ENCODE results near the gene ZNF516. TPM values are rescaled to one million over a fixed set of nuclear protein-coding genes. Genes with fewer than 3 reads are reported as not detected.

Gene ZNF516
- total and polyA plus RNA-seq, 4 donors: 2.5 to 12.2 (median 7.6) TPM

DNA sequence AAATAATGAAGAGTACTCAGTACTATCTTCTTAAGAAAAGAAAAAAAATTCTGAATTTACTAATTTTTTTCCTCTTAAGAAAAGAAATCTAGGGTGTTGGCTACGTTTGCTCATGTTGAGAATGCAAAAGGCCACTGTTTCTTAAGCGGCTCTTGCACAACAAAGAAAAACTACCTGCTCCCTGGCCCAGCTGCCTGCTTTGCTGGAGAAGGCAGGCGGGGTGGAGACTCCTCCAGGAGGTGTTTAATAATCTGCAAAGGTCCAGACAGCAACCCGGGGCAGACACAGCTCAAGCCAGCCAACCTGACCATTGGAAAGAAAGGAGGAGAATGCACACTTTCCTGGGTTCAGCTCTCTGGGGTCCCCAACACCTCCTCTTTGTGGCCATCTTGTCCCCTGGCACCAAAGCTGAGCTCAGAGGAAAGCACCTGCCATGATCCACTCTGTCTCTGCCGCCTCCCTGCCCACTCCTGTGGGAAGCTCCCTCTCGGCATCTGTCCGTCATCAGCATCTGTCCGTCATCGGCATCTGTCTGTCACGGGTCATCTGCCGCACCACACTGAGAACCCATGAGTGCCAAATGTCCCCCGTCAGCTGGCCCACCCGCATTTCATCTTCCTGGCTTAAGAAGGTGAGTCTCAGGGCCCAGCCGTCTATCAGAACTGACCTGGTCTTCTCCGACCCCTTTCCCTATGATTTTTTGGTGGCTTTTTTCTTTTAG lies 11.9 kb downstream of the ZNF516 start (continued):
- TF ChIP-seq, protein P1, sequence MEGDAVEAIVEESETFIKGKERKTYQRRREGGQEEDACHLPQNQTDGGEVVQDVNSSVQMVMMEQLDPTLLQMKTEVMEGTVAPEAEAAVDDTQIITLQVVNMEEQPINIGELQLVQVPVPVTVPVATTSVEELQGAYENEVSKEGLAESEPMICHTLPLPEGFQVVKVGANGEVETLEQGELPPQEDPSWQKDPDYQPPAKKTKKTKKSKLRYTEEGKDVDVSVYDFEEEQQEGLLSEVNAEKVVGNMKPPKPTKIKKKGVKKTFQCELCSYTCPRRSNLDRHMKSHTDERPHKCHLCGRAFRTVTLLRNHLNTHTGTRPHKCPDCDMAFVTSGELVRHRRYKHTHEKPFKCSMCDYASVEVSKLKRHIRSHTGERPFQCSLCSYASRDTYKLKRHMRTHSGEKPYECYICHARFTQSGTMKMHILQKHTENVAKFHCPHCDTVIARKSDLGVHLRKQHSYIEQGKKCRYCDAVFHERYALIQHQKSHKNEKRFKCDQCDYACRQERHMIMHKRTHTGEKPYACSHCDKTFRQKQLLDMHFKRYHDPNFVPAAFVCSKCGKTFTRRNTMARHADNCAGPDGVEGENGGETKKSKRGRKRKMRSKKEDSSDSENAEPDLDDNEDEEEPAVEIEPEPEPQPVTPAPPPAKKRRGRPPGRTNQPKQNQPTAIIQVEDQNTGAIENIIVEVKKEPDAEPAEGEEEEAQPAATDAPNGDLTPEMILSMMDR (IDR thresholded peaks at IDR 0.05; ENCODE audit: low read depth, low read length, missing input control): no peak
- TF ChIP-seq JUND (IDR thresholded peaks at IDR 0.05): no peak
- no peak for TF ChIP-seq FOXA2 (IDR thresholded peaks at IDR 0.05)

GRCh38 chr18:76482267-76482666 lies 12.8 kb downstream of the ZNF516 start:
- 97% methylated on average over 13 of the region's 13 CpGs for WGBS
- DNase-seq (ENCODE audit: low spot score): no peak
- peaks cover 4 to 15% (median 9%) of the 10 kb centered on the region in 4 donors for H3K4me1 ChIP-seq (ENCODE audit: control insufficient read depth in 4 of 4, insufficient read depth in 4 of 4, low read length in 3 of 4)
- H3K27ac ChIP-seq (ENCODE audit: low read depth in 1 of 2, low read length in 2 of 2): no peak overlapping the region
- H3K9ac ChIP-seq (ENCODE audit: low read depth in 1 of 2, low read length in 2 of 2): no peak overlapping the region
- no peaks in the 10 kb centered on the region for H3K9me3 ChIP-seq (ENCODE audit: control insufficient read depth in 4 of 4, low read length in 3 of 4)
- H3K27me3 ChIP-seq (ENCODE audit: control insufficient read depth in 4 of 4, insufficient read depth in 4 of 4, low read length in 3 of 4): no peaks in the 10 kb centered on the region
- H3K36me3 ChIP-seq (ENCODE audit: control insufficient read depth in 4 of 4, insufficient read depth in 3 of 4, low read depth in 1 of 4, low read length in 3 of 4): no peaks in the 10 kb centered on the region
- TF ChIP-seq EGR1 (IDR thresholded peaks at IDR 0.05; ENCODE audit: low read depth in 2 of 2): no peak
- TF ChIP-seq, protein P1 (IDR thresholded peaks at IDR 0.05; ENCODE audit: low read depth, low read length, missing input control): no peak
- TF ChIP-seq TAF1 (conservative IDR thresholded peaks at IDR 0.05): no peak
- TF ChIP-seq RAD21 (IDR thresholded peaks at IDR 0.05): no peak
- no peak for TF ChIP-seq HNF4A (conservative IDR thresholded peaks at IDR 0.05)
- TF ChIP-seq YY1 (IDR thresholded peaks at IDR 0.05): no peak
- TF ChIP-seq NR2F2 (IDR thresholded peaks at IDR 0.05): no peak
- TF ChIP-seq FOXA2 (IDR thresholded peaks at IDR 0.05): no peak
- TF ChIP-seq, protein P2, sequence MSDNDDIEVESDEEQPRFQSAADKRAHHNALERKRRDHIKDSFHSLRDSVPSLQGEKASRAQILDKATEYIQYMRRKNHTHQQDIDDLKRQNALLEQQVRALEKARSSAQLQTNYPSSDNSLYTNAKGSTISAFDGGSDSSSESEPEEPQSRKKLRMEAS (IDR thresholded peaks at IDR 0.05): no peak
- no peak for TF ChIP-seq HNF4G (IDR thresholded peaks at IDR 0.05)
- no peak for TF ChIP-seq SP1 (IDR thresholded peaks at IDR 0.05)
- TF ChIP-seq ZBTB33 (IDR thresholded peaks at IDR 0.05): no peak
- no peak for TF ChIP-seq JUND (IDR thresholded peaks at IDR 0.05)
- TF ChIP-seq FOXA1 (IDR thresholded peaks at IDR 0.05): no peak
- H3K4me3 ChIP-seq (ENCODE audit: low read depth in 1 of 3, low read length in 3 of 3): no peak overlapping the region

GRCh38 chr18:76480913-76481312 lies 14.1 kb downstream of the ZNF516 start:
- Histone ChIP-seq H3K4me3 (ENCODE audit: low read depth in 1 of 3, low read length in 3 of 3) (no peak overlapping the region), H3K9ac (ENCODE audit: low read depth in 1 of 2, low read length in 2 of 2) (no peak overlapping the region), H3K27ac (ENCODE audit: low read depth in 1 of 2, low read length in 2 of 2) (no peak overlapping the region), H3K4me1 (ENCODE audit: control insufficient read depth in 4 of 4, insufficient read depth in 4 of 4, low read length in 3 of 4) (peaks cover 7 to 26% (median 18%) of the 10 kb centered on the region in 4 donors), H3K9me3 (ENCODE audit: control insufficient read depth in 4 of 4, low read length in 3 of 4) (no peaks in the 10 kb centered on the region), H3K27me3 (ENCODE audit: control insufficient read depth in 4 of 4, insufficient read depth in 4 of 4, low read length in 3 of 4) (no peaks in the 10 kb centered on the region), H3K36me3 (ENCODE audit: control insufficient read depth in 4 of 4, insufficient read depth in 3 of 4, low read depth in 1 of 4, low read length in 3 of 4) (no peaks in the 10 kb centered on the region)
- TF ChIP-seq EGR1 (IDR thresholded peaks at IDR 0.05; ENCODE audit: low read depth in 2 of 2) (no peak), HNF4A (conservative IDR thresholded peaks at IDR 0.05) (no peak), FOXA1 (IDR thresholded peaks at IDR 0.05) (no peak), SP1 (IDR thresholded peaks at IDR 0.05) (no peak), GABPA (IDR thresholded peaks at IDR 0.05 in 1 of 2, conservative IDR thresholded peaks at IDR 0.05 in 1 of 2) (no peak), JUND (IDR thresholded peaks at IDR 0.05) (no peak)
- TF ChIP-seq, protein P3, sequence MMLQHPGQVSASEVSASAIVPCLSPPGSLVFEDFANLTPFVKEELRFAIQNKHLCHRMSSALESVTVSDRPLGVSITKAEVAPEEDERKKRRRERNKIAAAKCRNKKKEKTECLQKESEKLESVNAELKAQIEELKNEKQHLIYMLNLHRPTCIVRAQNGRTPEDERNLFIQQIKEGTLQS (IDR thresholded peaks at IDR 0.05): no peak
- no peak for DNase-seq (ENCODE audit: low spot score)
- WGBS: 79% methylated on average over 3 of the region's 3 CpGs

Measured in liver (tissue), 9 donors.